ENCODE data around the gene FBXO41. TPM values are rescaled to one million over a fixed set of nuclear protein-coding genes. Genes with fewer than 3 reads are reported as not detected.

FBXO41 gene
- total and polyA plus RNA-seq, 9 of the 15 experiments (the other 6 are each of a cell fraction or from before 2014, with no cell fraction given) = 0.21 to 8.2 (median 3.5) TPM

DNA sequence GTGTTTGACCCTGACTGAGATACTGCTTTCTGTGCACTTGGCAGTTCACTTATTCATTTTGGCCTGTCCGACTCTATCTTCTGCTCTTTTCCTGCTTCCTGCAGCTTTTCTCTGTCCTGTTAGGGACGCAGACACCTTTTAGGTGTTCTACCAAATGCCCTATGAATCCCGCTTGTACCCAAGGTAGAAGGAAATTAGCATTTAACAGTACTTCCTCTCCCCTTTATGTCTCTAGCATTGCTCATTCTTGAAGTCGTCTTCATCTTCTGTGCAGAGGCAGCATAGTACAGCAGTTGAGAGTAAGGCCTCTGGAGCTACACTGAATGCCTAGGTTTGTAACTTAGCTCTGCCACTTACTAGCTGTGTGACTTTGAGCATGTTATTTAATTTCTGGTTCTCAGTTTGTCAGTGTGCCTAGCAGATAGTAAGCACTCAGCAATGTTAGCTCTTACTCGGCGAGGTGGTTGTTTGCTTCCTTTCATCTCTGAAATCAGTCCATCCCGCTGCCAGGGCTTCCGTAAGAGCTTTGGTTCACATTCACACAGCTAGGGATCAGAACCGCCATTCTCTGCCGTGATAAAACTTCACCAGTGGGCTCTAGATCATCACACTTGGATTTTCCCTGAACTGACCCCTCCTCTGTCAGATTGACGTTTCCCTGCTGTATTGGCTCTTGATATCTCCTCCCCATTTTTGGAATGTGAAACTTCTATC, 48.8 kb downstream of the FBXO41 start:
- BruUV-seq (replicated peaks) = no TSS peak
- ChIA-PET CTCF (ENCODE audit: low intra/inter-chr PET ratio) (no interaction called here), POLR2A (interaction anchor here (0.6 to 6.3 kb wide), 11 partner anchors 9 to 606 kb away, joined by 3 to 43 read pairs (median 6); no protein-coding TSS in a partner anchor)
- Histone ChIP-seq H3K79me2 (ENCODE audit: control insufficient read depth, insufficient read depth, low read length) (peaks cover 79% of the 10 kb centered on the region), H3K9me3 (replicated peaks; ENCODE audit: control insufficient read depth, insufficient read depth, low read depth, low read length) (no peaks in the 10 kb centered on the region), H3K4me1 (replicated peaks in 1 of 2; ENCODE audit: control insufficient read depth in 2 of 2, insufficient read depth in 2 of 2, low read length in 2 of 2) (peaks cover 16 to 19% of the 10 kb centered on the region in 2 experiments; a peak in 3 of 5 replicates), H3K27me3 (ENCODE audit: control insufficient read depth in 2 of 2, insufficient read depth in 2 of 2, low read length in 2 of 2) (no peaks in the 10 kb centered on the region), H3K27ac (ENCODE audit: extremely low read depth, low read depth, low read length) (peak overlapping the region; percentile 87; the same call in 2 of the 3 replicates), H3K36me3 (ENCODE audit: control insufficient read depth, insufficient read depth, low read length) (peaks cover 53% of the 10 kb centered on the region), H3K9me1 (ENCODE audit: control insufficient read depth, insufficient read depth, low read length) (peaks cover 11% of the 10 kb centered on the region), H4K20me1 (replicated peaks; ENCODE audit: control insufficient read depth, insufficient read depth, low read length) (peaks cover 45% of the 10 kb centered on the region), H3K4me2 (ENCODE audit: insufficient read depth, low read length) (peak overlapping the region; percentile 98), H3K4me3 (peak overlapping the region; percentile 95), H3K9ac (ENCODE audit: insufficient read depth in 1 of 2, low read depth in 2 of 2, low read length in 2 of 2) (peak overlapping the region; percentile 94 to 95), H2AFZ (ENCODE audit: low read depth, low read length) (no peak overlapping the region)
- no peak for DNase-seq (ENCODE audit: extremely low read depth in 1 of 4, low spot score in 3 of 4)
- no peak for ATAC-seq
- intact Hi-C loops (cut with micrococcal nuclease) = no loop called here
- in situ Hi-C loops (cut with MboI) = no loop called here
- WGBS (ENCODE audit: insufficient coverage, low coverage, missing lambda C conversion rate) = 6% methylated on average over 11 of the region's 11 CpGs
- FAIRE-seq = no peak
- no peak for TF ChIP-seq SAFB (IDR thresholded peaks at IDR 0.05; ENCODE audit: borderline replicate concordance, low read depth, low read length)
- TF ChIP-seq, protein P1, sequence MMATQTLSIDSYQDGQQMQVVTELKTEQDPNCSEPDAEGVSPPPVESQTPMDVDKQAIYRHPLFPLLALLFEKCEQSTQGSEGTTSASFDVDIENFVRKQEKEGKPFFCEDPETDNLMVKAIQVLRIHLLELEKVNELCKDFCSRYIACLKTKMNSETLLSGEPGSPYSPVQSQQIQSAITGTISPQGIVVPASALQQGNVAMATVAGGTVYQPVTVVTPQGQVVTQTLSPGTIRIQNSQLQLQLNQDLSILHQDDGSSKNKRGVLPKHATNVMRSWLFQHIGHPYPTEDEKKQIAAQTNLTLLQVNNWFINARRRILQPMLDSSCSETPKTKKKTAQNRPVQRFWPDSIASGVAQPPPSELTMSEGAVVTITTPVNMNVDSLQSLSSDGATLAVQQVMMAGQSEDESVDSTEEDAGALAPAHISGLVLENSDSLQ (IDR thresholded peaks at IDR 0.05) = 0 out of 2 replicates have a peak, but pooled peaks have one; percentile 7
